Tibial nerve (tissue), 3 donors: ENCODE data around the gene GNA12.

Experiments
- POLR2A ChIP-seq, 2 donors: fragments of 450-650 bp; IDR thresholded peaks; one replicate each; pipeline ENCODE4 v1.6.1; 2017; ENCODE audit warnings: antibody characterized with exemption in 2 of 2, mild to moderate bottlenecking in 2 of 2, moderate library complexity in 2 of 2
- TF ChIP-seq, protein P1 (sequence below), 5 experiments: fragments of 200-600 bp in 3 of 5; fragments of 450-650 bp in 2 of 5; sonication (generic) in 3 of 5; IDR thresholded peaks; one replicate each; pipeline ENCODE4 v1.5.1; 2016 to 2019; ENCODE audit warnings: antibody characterized with exemption in 5 of 5, mild to moderate bottlenecking in 3 of 5, moderate library complexity in 2 of 5

DNA sequence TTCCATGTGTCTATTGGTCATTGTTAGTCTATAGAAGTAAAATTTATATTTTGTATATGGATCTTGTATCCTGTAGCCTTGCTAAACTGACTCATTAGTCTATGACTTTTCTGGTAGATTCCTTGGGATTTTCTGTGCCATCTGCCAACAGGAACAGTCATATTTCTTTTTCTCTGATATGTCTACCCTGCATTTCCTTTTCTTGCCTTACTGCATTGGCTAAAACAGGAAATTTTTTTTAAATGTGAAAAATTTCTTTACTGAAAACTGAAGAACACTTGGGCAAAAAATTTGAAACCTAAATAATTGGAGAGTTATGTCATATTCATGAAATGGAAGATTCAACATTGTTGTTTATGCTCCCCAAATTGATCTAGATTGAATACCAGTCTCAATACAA is 88.6 kb downstream of the GNA12 start:
- TF ChIP-seq, protein P1, sequence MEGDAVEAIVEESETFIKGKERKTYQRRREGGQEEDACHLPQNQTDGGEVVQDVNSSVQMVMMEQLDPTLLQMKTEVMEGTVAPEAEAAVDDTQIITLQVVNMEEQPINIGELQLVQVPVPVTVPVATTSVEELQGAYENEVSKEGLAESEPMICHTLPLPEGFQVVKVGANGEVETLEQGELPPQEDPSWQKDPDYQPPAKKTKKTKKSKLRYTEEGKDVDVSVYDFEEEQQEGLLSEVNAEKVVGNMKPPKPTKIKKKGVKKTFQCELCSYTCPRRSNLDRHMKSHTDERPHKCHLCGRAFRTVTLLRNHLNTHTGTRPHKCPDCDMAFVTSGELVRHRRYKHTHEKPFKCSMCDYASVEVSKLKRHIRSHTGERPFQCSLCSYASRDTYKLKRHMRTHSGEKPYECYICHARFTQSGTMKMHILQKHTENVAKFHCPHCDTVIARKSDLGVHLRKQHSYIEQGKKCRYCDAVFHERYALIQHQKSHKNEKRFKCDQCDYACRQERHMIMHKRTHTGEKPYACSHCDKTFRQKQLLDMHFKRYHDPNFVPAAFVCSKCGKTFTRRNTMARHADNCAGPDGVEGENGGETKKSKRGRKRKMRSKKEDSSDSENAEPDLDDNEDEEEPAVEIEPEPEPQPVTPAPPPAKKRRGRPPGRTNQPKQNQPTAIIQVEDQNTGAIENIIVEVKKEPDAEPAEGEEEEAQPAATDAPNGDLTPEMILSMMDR (IDR thresholded peaks at IDR 0.05) = no peak
- no peak for TF ChIP-seq POLR2A (IDR thresholded peaks at IDR 0.05)
